SHP77 treated with DMSO at 0.1 percent for 48 hours (cell line): ENCODE measurements around the gene DGKD.
A peak's percentile ranks its signal among the peaks of the same experiment; 100 is the strongest.

Source experiments
- DNase-seq: peaks from one replicate; lab custom pipeline; 2025; lab: John Stamatoyannopoulos, UW

The DGKD gene

DNA sequence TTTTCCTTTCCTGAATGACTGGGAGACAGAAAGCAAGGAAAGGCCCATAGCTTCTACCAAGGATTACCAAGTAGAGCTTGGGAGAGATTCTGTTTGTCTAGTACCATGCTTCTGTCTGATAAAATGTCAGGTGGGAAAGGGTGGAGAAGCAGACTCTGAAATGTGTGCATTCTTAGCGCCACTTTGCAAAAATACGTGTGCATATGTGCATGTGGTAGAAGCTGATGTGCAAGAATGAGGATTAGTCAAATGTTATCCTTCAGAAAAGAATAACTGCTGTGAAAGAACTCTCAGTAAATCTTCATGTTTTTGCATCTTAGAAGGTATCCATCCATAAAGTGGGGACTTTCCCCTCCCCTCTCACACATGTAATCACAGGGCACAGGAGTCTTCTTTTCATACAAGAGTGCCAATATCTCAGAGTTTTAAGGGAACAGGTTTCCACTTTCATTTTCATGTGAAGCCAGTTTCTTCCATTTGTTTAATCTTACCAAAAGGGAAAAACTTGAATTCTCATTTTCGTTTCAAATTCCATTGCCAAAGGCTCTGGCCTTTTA lies 15.4 kb upstream of the DGKD start:
- DNase-seq, result no peak

DNA sequence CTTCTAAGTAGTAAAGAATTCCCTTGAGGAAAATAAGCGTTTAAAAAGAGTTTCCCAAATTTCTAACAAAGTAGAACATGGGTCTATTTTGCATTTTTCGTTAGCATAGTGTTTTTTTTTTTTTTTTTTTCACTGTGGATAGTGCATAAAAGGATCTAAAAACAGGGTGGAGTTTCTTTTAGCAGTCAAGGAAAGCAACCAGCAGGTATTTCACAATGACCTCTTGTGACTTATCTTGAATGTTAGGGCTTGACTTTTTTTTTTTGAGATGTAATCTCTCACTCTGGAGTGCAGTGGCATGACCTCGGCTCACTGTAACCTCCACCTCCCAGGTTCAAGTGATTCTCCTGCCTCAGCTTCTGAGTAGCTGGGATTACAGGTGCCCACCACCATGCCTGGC lies 14.9 kb upstream of the DGKD start:
- DNase-seq, result no peak

- DNase-seq, result no peak
Observed at GRCh38 chr2:233341296-233341695, 13.0 kb upstream of the DGKD start.

DNA sequence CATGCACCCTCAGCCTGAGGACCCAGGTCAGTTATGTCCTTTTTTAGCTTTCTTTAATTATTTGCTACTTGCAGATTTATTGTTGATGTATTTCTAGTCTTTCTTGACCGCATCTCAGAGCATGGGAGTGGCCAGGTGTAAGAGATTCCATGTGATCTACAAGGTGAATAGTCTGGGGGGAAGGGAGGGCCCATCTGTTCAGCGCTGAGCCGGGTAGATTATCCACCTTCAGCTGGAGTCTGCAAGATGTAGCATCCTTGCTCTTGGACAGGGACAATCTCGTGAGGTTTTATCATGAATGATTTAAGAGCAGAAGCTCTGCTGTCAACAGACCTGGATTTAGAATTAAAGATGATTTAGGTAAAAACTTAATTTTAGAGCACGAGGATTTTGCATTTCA lies 12.0 kb upstream of the DGKD start:
- no peak for DNase-seq

- DNase-seq, result no peak
Observed at GRCh38 chr2:233343171-233343705, 11.1 kb upstream of the DGKD start.

GRCh38 chr2:233346376-233346775 lies 7.9 kb upstream of the DGKD start:
- no peak for DNase-seq

GRCh38 chr2:233346930-233347329 lies 7.4 kb upstream of the DGKD start:
- no peak for DNase-seq

GRCh38 chr2:233349005-233349998 lies 5.0 kb upstream of the DGKD start:
- DNase-seq, result peak; percentile 68

- peak; percentile 41 for DNase-seq
Observed at GRCh38 chr2:233350708-233351107, 3.6 kb upstream of the DGKD start.

- DNase-seq, result no peak
Observed at GRCh38 chr2:233351423-233351822, 2.9 kb upstream of the DGKD start.

GRCh38 chr2:233352141-233352842 lies 2.0 kb upstream of the DGKD start:
- no peak for DNase-seq

DNA sequence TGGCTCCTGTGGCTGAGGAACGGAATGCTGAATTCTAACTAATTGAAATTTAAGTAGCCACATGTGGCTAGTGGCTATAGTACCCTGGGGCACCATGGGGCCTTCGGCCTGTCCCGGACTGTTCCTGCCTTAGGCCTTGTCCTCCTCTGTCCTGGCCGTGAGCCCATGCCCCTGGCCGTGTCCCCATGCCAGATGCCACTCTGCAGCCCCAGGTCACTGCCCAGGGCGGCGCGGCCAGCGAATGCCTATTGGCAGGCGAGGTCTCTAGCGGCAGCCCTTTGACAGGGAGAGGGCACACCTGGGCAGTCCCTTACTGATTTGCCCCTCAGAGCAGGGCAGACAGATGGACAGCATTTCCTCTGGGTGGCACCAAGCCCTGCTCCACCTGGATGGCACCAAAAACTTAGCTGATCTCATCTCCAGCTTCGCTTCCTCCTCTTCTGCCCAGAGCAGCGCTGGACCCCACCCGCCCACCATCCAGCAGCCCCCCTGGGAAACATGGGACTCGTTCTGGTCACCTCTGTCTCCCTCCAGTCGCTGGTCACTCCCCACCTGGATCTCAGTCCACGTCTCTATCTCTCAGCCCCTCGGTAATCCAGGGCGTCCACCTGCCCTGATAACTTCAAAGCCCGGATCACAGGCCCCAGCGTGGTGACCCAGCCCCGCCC lies 1.1 kb upstream of the DGKD start:
- no peak for DNase-seq

DNA sequence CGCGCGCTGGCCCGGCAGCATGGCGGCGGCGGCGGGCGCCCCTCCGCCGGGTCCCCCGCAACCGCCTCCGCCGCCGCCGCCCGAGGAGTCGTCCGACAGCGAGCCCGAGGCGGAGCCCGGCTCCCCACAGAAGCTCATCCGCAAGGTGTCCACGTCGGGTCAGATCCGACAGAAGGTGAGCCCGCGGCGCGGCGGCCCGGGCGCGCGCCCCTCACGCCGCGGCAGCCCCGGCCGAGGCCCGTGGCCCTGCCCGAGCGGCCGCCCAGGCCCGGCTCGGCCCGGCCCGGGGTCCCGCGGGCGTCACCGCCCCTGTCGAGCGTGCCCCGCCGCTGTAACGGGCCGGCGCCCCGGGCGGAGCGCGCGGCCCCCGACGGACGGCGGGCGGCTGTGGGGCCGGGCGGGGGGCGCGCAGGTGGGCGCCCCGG lies 218 bp downstream of the DGKD start:
- no peak for DNase-seq

DNA sequence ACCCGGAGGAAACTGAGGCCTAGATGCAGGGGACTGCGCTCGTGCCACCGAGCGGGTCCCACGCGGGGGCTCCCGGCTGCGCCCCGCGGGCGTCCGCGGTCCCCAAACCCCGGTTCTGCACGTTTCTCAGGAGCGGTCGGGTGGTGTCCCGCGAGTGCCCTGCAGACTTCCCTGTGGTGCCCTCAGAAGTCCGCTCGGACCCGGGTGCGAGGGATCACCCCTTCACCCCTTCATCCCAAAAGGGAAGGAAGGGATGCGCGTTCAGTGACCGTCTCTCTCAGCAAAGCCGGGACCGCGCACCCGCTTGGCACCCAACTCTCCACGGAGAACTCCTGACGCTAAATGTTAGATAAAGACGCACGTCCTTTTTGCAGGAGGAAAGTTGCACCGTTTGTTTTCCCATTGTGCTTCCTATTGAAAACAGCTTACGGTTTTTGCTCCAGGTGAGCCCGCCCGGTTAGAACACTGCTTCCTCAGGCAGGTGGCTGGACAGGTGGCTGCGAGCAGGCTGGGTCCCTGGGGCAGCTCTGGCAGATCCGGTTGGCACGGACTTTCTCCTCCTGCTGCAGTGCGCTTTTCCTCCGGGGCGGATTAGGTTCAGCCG lies 779 bp downstream of the DGKD start:
- no peak for DNase-seq

- no peak for DNase-seq
Observed at GRCh38 chr2:233355916-233356315, 1.6 kb downstream of the DGKD start.

DNA sequence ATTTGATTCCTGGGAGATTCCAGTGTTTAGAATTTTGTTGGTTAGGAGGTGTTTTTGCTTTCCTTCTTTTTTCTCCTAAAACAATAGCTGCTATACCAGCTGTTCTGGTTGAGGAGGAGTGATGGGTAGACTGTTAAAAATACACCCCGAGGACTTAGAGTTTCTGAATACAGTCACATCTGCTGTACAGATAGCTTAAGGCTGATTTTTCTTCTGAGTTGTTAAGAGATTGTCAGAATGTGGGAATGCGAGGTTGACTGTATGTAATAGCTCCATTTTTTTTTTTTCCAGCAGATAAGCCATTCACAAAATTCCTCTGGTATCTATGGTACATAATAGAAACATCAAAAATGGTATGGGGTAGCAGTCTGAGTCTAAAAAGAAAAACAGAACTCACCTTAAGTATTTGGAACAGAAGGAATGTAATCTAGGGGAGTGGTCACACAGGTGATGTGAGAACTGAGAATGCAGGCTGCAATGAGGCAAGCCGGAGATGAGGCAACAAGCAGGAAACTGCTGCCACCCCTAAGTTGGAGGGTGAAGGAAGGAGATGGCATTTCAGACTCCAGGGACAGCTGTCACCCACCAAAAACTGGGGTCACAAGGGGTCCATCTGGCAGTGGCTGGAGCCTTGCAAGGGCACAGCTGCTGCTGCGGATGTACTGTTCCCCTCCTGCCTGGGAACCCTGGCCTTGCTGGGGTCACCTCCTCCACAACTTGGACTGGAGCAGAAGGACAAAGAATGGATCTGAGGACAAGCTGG lies 2.4 kb downstream of the DGKD start:
- DNase-seq, result no peak

- no peak for DNase-seq
Observed at GRCh38 chr2:233358335-233358734, 4.0 kb downstream of the DGKD start.

DNA sequence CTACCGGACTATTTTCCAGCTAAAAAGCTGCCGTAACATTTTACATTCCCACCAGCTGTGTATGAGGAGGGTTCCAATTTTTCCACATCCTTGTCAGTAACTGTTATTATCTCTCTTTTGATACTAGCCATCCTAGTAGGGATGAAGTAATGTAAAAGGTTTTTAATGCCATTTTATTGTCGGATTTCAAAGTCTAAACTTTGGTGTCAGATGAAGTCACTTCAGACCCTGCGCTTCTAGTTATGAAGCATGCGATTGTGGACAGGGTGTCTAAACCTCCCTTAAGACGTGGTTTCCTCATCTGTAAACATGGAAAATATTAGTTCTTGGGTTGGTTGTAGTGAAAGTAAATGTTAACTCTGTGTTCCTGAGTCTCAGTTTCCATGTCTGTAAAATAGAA lies 4.7 kb downstream of the DGKD start:
- DNase-seq, result no peak

- DNase-seq, result no peak
Observed at GRCh38 chr2:233359823-233360222, 5.5 kb downstream of the DGKD start.

DNA sequence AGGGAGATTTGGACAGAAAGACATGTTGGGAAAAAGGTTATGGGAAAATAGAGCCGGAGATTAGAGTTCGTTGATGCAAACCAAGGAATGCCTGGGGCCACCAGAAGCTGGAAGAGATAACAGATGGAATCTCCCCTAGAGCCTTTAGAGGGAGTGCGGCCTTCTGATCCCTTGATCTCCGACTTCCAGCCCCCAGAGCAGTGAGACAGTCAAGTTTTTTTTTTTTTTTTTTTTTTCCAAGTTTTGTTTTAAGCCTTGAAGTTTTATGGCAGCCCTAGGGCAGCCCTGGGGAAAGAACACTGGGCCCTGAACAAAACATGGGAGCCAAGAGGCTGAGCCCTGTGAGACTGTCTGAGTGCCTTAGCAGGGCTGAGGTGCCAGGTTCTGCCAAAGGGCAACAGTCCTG lies 6.5 kb downstream of the DGKD start:
- no peak for DNase-seq

DNA sequence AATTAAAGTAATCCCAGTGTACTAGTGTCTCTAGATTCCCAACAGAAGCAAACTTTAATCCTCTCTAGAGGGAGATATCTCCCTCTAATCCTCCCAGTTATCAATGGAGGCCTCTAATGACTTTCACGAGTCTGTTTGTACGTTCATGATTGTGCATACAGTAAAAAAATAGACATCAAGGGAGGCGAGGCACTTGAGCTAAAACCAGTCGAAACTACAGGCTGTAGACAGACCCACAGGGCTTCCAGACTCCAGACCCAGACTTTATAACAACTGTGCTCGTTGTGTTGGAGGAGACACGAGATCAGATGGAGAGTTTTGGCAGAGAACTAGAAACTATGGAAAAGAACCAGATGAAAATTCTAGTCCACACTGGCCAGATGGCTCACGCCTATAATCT lies 7.0 kb downstream of the DGKD start:
- DNase-seq, result no peak
